ENCODE results near the gene GAL. TPM values are rescaled to one million over a fixed set of nuclear protein-coding genes. Genes with fewer than 3 reads are reported as not detected.

Gene GAL
- total and polyA plus RNA-seq, 2 of the 13 experiments (the other 11 are each of a cell fraction or from before 2014, with no cell fraction given) = not detected

- Histone ChIP-seq H3K9ac (ENCODE audit: insufficient read depth, low read depth, low read length) (no peak overlapping the region), H3K36me3 (replicated peaks in 1 of 2; ENCODE audit: control insufficient read depth in 1 of 2, insufficient read depth in 2 of 2, low read length in 2 of 2) (no peaks in the 10 kb centered on the region), H3K79me2 (ENCODE audit: insufficient read depth, low read length) (no peaks in the 10 kb centered on the region), H2AFZ (ENCODE audit: low read length) (no peak overlapping the region), H3K4me2 (ENCODE audit: low read depth, low read length) (no peak overlapping the region), H3K27me3 (ENCODE audit: control insufficient read depth in 1 of 2, insufficient read depth in 2 of 2, low read length in 2 of 2) (peaks cover 14 to 80% of the 10 kb centered on the region in 2 experiments), H3K4me1 (ENCODE audit: insufficient read depth, low read length) (peaks cover 5% of the 10 kb centered on the region), H3K27ac (ENCODE audit: extremely low read length, insufficient read depth, low read length) (no peak overlapping the region), H3K4me3 (replicated peaks in 1 of 3; ENCODE audit: insufficient read depth in 1 of 3, low read depth in 2 of 3, low read length in 3 of 3) (no peak overlapping the region), H3K9me3 (ENCODE audit: low read length) (no peaks in the 10 kb centered on the region), H4K20me1 (ENCODE audit: insufficient read depth, low read length) (no peaks in the 10 kb centered on the region)
- FAIRE-seq (no peak), ATAC-seq (no peak), DNase-seq (ENCODE audit: low spot score) (no peak)
- no TSS peak for BruUV-seq (replicated peaks)
- WGBS (ENCODE audit: low lambda C conversion rate) = 21% methylated on average over 7 of the region's 8 CpGs
- CTCF ChIA-PET (ENCODE audit: low intra/inter-chr PET ratio, low total read pairs) = no interaction called here
- TF ChIP-seq CHD4 (IDR thresholded peaks at IDR 0.05; ENCODE audit: borderline replicate concordance, low read length) = no peak
- TF ChIP-seq ZNF670 (CRISPR knock-in tag; IDR thresholded peaks at IDR 0.05; ENCODE audit: borderline replicate concordance) = no peak
- no peak for TF ChIP-seq KLF6 (CRISPR knock-in tag; IDR thresholded peaks at IDR 0.05)
- TF ChIP-seq ZNF737 (CRISPR knock-in tag; IDR thresholded peaks at IDR 0.05; ENCODE audit: borderline replicate concordance) = no peak
- TF ChIP-seq ZNF800 (CRISPR knock-in tag; IDR thresholded peaks at IDR 0.05) = no peak
- TF ChIP-seq NFIB (CRISPR knock-in tag; IDR thresholded peaks at IDR 0.05; ENCODE audit: borderline replicate concordance) = no peak
- in situ Hi-C loops (cut with HindIII; ENCODE audit: extremely low pct_ligation_motif_present, low pct_unique_long_range_greater_than_20kb) (no loop called here), intact Hi-C loops (cut with micrococcal nuclease; ENCODE audit: unreplicated experiment) (loop anchor here (10.0 kb wide), 1 partner anchor 149 kb away; no protein-coding TSS in a partner anchor)
- POLR2A ChIA-PET = no interaction called here
Measured at GRCh38 chr11:68655806-68656205, 28.5 kb upstream of the GAL start.
